GM13976 (cell line): ENCODE measurements around the gene CBX8.

Experiments used
- DNase-seq: peaks from one replicate; pipeline ENCODE4 v3.0.0; 2012; ENCODE audit warnings: low spot score
- CTCF ChIP-seq: IDR thresholded peaks from 2 replicates; pipeline ENCODE4 v1.5.1; 2012; ENCODE audit warnings: borderline replicate concordance, mild to moderate bottlenecking; ENCODE audit not compliant: insufficient read depth; ENCODE audit errors: extremely low read depth, missing control alignments, control extremely low read depth
- in situ Hi-C: fragments of 300-500 bp; cut with MboI; formaldehyde crosslinking; loops from one replicate; pipeline ENCODE4 v1.12.0; 2022; ENCODE audit warnings: low sequenced_read_pairs, mixed read lengths, inconsistent platforms; ENCODE audit not compliant: unreplicated experiment

Gene CBX8

GRCh38 chr17:79797492-79798298 lies 818 bp upstream of the CBX8 start:
- DNase-seq = no peak
- in situ Hi-C loops = no loop called here
- no peak for TF ChIP-seq CTCF

- no peak for TF ChIP-seq CTCF
- no peak for DNase-seq
- in situ Hi-C loops = no loop called here
Measured at GRCh38 chr17:79796444-79796762, 474 bp downstream of the CBX8 start.

GRCh38 chr17:79795795-79796443 lies 958 bp downstream of the CBX8 start:
- in situ Hi-C loops = no loop called here
- no peak for TF ChIP-seq CTCF
- DNase-seq = no peak

GRCh38 chr17:79794659-79795511 lies 2.0 kb downstream of the CBX8 start:
- in situ Hi-C loops = no loop called here
- no peak for TF ChIP-seq CTCF
- DNase-seq = no peak

GRCh38 chr17:79793924-79794304 lies 3.0 kb downstream of the CBX8 start:
- DNase-seq = no peak
- in situ Hi-C loops = no loop called here
- no peak for TF ChIP-seq CTCF
